Adrenal gland (tissue), 12 donors: ENCODE results near the gene LAMB1. TPM values are rescaled to one million over a fixed set of nuclear protein-coding genes. Genes with fewer than 3 reads are reported as not detected.

ENCODE experiments used
- DNase-seq, 7 donors: peaks; one replicate each; pipeline ENCODE4 v3.0.0-alpha.2; 2019 to 2020
- H3K27ac ChIP-seq, 5 donors: fragments of 200-600 bp; sonication (generic) in 4 of 5; 1 replicate in 3 of 5; 2 replicates in 2 of 5; pipeline versions ENCODE4 v1.5.1 to v1.8.0; 2016 to 2020; ENCODE audit warnings: mild to moderate bottlenecking in 1 of 5
- H3K27me3 ChIP-seq: fragments of 200-600 bp; 2 replicates; pipeline ENCODE4 v1.8.0; 2021
- H3K36me3 ChIP-seq, 2 donors: fragments of 200-600 bp; replicated peaks in 1 of 2; 1 replicate in 1 of 2; 2 replicates in 1 of 2; pipeline versions ENCODE4 v1.5.1 to v1.8.0; 2018 to 2022
- H3K4me1 ChIP-seq, 2 donors: fragments of 200-600 bp; replicated peaks in 1 of 2; 1 replicate in 1 of 2; 2 replicates in 1 of 2; pipeline versions ENCODE4 v1.5.1 to v1.8.0; 2018 to 2021
- H3K4me3 ChIP-seq, 4 donors: fragments of 200-600 bp; sonication (generic) in 3 of 4; one replicate each; pipeline ENCODE4 v1.5.1; 2016 to 2018
- H3K9me3 ChIP-seq, 3 donors: fragments of 200-600 bp; sonication (generic) in 1 of 3; replicated peaks in 1 of 3; 1 replicate in 2 of 3; 2 replicates in 1 of 3; pipeline versions ENCODE4 v1.5.1 to v1.8.0; 2016 to 2021
- POLR2A ChIP-seq, 2 donors: fragments of 450-650 bp; IDR thresholded peaks; one replicate each; pipeline ENCODE4 v1.6.1; 2017; ENCODE audit warnings: antibody characterized with exemption in 2 of 2, mild to moderate bottlenecking in 2 of 2, moderate library complexity in 1 of 2
- WGBS, 4 donors: extraction: QIAGEN DNeasy Blood & Tissue Kit in 2 of 4; methylation state at CpG; one replicate each; pipeline versions ENCODE4 v1.1.5 to v1.1.7; 2013 to 2017; 5-methylcytosine and 5-hydroxymethylcytosine counted together
- intact Hi-C, 2 donors: fragments of 100-400 bp; cut with DNase I; formaldehyde crosslinking; loops; one replicate each; pipeline versions ENCODE4 v1.14.1 to v1.15.0; 2022 to 2023
- polyA plus RNA-seq, 3 donors: library from polyadenylated mRNA; stranded (reverse); fragments of 200-250 nt in 2 of 3; fragments of 350-450 nt in 1 of 3; fragmentation: Illumina TruSeq in 1 of 3; extraction: RNeasy Lipid Tissue Mini Kit (QIAGEN cat#74804) in 1 of 3; gene quantifications; one replicate each; pipeline ENCODE4 v1.2.3, GENCODE V29; 2013 to 2014
- total RNA-seq, 9 donors: library from RNA; depleted of rRNA in 4 of 9; stranded (reverse); fragments of >200 nt in 4 of 9; fragments of 120-200 nt in 1 of 9; fragmentation: NEBNext Ultra II Directional in 1 of 9; extraction: Animal tissue kit (Norgen Biotek cat#: 25700) in 1 of 9; gene quantifications; one replicate each; pipeline versions ENCODE4 v1.1.0 to v1.2.4, GENCODE V29; 2013 to 2023
- TF ChIP-seq, protein P1 (sequence below), 6 experiments: fragments of 450-650 bp in 4 of 6; fragments of 200-600 bp in 2 of 6; sonication (generic) in 1 of 6; IDR thresholded peaks; 1 replicate in 5 of 6; 2 replicates in 1 of 6; pipeline versions ENCODE4 v1.5.1 to v1.8.0; 2016 to 2021; ENCODE audit warnings: antibody characterized with exemption in 6 of 6, mild to moderate bottlenecking in 2 of 6, moderate library complexity in 1 of 6
- donor health status: healthy with polysubstance abuse.
- donor health status: Bipolar disorder and iron deficiency.
- donor health status: DM: yes; HTN: yes; CAD: no.
- donor health status: DM: no; HTN: no; CAD: no.
- donor health status: DM: no; HTN: no; CAD: no.
- donor health status: DM: yes; HTN: yes; CAD: no.

Gene LAMB1
- total and polyA plus RNA-seq, 12 donors = 48.6 to 164 (median 90.2) TPM

- H3K27ac ChIP-seq = peak overlapping the region in 2 of 5 donors; percentile 72 to 86
- H3K9me3 ChIP-seq = no peaks in the 10 kb centered on the region
- intact Hi-C loops = loop anchor here in 1 of 2 donors (10.0 kb wide), 1 partner anchor 109 kb away; the partner anchor contains the start of gene DLD
- no peaks in the 10 kb centered on the region for H3K36me3 ChIP-seq
- H3K4me1 ChIP-seq = peaks cover 0 to 27% of the 10 kb centered on the region in 2 donors
- peak overlapping the region in 2 of 4 donors; percentile 75 to 84 for H3K4me3 ChIP-seq
- WGBS, 4 donors = 42 to 48% (median 47%) methylated on average over 15 of the region's 15 CpGs
- TF ChIP-seq, protein P1, sequence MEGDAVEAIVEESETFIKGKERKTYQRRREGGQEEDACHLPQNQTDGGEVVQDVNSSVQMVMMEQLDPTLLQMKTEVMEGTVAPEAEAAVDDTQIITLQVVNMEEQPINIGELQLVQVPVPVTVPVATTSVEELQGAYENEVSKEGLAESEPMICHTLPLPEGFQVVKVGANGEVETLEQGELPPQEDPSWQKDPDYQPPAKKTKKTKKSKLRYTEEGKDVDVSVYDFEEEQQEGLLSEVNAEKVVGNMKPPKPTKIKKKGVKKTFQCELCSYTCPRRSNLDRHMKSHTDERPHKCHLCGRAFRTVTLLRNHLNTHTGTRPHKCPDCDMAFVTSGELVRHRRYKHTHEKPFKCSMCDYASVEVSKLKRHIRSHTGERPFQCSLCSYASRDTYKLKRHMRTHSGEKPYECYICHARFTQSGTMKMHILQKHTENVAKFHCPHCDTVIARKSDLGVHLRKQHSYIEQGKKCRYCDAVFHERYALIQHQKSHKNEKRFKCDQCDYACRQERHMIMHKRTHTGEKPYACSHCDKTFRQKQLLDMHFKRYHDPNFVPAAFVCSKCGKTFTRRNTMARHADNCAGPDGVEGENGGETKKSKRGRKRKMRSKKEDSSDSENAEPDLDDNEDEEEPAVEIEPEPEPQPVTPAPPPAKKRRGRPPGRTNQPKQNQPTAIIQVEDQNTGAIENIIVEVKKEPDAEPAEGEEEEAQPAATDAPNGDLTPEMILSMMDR (IDR thresholded peaks at IDR 0.05) = no peak
- no peak for TF ChIP-seq POLR2A (IDR thresholded peaks at IDR 0.05)
- H3K27me3 ChIP-seq = peaks cover 8% of the 10 kb centered on the region
- no peak for DNase-seq
Measured at GRCh38 chr7:108003599-108003935, 606 bp upstream of the LAMB1 start.

DNA sequence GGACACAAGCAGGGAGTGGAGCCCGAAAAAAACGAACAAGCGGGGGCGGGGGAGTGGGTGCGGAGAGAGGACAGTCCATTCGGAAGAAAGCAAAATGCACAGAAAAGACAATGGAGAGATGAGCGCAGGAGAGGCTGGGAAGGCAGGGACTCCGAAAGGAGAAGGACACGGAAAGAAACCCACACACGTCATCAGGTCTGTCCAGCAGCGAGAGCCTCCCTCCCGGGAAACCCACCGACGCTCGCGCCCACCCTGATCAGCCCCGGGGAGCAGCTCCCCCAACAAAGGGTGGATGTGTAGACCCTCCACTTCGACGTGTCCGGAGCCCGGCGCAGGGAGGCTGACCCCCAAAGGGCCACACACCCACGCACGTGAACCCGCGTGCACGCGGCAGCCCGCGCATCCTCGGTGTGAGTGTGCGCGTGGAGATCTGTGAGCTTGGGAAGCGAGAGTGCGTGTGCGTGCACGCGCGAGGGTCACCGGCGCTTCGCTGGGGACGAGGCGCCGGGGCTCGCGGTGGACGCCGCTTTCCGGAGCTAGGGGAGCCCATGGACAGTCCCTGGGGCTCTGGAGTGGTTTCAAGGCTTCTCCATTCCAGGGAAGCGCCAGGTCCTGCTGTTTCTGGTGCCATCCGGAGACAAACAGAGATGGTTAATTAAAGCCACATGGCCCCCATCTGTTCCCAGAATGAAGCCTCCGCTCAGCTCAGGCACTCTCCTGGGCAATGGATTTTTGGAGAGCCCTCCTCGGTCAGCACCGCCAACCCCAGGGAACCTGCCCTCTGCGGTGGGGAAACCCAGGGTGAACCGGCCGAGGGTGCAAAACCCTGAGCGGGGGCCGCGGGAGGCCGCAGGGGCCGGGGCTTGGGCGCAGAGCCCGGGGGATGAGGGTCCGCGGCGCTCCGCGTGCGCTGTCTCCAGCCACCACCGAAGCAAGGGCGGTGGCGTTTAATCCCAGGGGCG lies 916 bp downstream of the LAMB1 start:
- DNase-seq = peak in 2 of 7 donors; percentile 20 to 24
- intact Hi-C loops = loop anchor here in 1 of 2 donors (10.0 kb wide), 1 partner anchor 107 kb away; the partner anchor contains the start of gene DLD

DNA sequence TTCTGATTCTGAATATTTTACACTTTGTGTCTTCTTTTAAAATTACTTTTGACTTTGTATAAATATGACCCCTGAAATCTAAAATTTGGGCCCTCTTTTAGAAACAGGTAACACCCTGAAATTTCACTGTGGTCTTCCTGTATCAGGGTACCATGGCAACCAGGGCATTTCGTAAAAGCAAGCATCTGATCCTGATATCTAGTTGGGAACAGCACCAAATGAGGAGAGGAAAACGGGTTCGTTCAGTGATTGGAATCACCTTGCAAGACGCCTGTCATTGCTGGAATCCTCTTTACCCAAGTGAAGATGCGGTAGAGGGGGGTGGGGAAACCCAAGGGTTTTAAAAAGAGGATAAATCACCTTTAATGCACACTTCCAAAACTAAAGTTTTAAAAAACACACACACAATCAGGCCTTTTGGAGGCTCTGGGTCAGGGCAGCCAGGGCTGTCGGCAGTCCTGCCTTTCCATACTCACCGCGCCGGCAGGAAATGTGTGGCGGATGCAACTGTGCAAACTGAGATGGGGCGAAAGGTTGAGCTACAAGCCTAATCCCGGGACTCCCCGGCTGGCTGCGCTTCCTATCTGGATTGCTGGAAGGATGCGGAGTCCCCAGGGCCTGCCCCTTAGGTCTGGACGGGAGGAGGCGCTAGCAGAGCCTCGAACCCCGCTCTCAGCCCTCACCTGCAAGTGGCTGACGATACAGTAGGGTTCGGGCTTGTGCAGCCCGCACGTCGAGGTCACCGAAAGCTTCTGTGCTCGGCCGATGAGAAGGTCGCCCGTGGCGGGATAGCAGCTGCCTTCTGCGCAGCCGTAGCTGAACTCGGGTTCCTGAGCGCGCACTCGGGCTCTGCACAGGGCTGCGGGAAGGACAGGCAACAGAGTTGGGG lies 1.8 kb downstream of the LAMB1 start:
- Histone ChIP-seq H3K9me3 (no peaks in the 10 kb centered on the region), H3K27ac (peak overlapping the region in 3 of 5 donors; percentile 10 to 86 (median 72)), H3K27me3 (peaks cover 8% of the 10 kb centered on the region), H3K36me3 (no peaks in the 10 kb centered on the region), H3K4me1 (peaks cover 0 to 31% of the 10 kb centered on the region in 2 donors), H3K4me3 (peak overlapping the region in 2 of 4 donors; percentile 75 to 84)
- 12 to 28% (median 14%) methylated on average over 19 to 37 of the region's 37 CpGs for WGBS, 4 donors
- TF ChIP-seq POLR2A (IDR thresholded peaks at IDR 0.05) = peak in 1 of 2 donors; percentile 18
- TF ChIP-seq, protein P1 (IDR thresholded peaks at IDR 0.05) = no peak
- DNase-seq = peak; percentile 47 to 61 (median 52)
- intact Hi-C loops = loop anchor here in 1 of 2 donors (10.0 kb wide), 1 partner anchor 106 kb away; the partner anchor contains the start of gene DLD

More for the DNA sequence above, 916 bp downstream of the LAMB1 start:
- H3K27me3 ChIP-seq = peaks cover 8% of the 10 kb centered on the region
- 1 to 2% (median 1%) methylated on average over 11 to 75 of the region's 75 CpGs for WGBS, 4 donors
- no peak for TF ChIP-seq POLR2A (IDR thresholded peaks at IDR 0.05)
- TF ChIP-seq, protein P1 (IDR thresholded peaks at IDR 0.05) = no peak
- no peaks in the 10 kb centered on the region for H3K36me3 ChIP-seq
- peaks cover 0 to 27% of the 10 kb centered on the region in 2 donors for H3K4me1 ChIP-seq
- H3K4me3 ChIP-seq = peak overlapping the region; percentile 34 to 84 (median 56)
- peak overlapping the region in 4 of 5 donors; percentile 10 to 86 (median 58) for H3K27ac ChIP-seq
- no peaks in the 10 kb centered on the region for H3K9me3 ChIP-seq
